H7 (cell line): ENCODE results near the gene FAM81A. TPM values are rescaled to one million over a fixed set of nuclear protein-coding genes. Genes with fewer than 3 reads are reported as not detected.

ENCODE experiments used
- DNase-seq: peaks from one replicate; pipeline ENCODE4 v3.0.0; 2012
- H3K27me3 ChIP-seq: 2 replicates; pipeline ENCODE4 v1.6.0; 2011; ENCODE audit warnings: mild to moderate bottlenecking, low read length; ENCODE audit not compliant: control insufficient read depth, insufficient read depth
- H3K36me3 ChIP-seq: replicated peaks from 2 replicates; pipeline ENCODE4 v1.5.1; 2011; ENCODE audit warnings: low read length; ENCODE audit not compliant: control insufficient read depth, insufficient read depth
- H3K4me3 ChIP-seq: 2 replicates; pipeline ENCODE4 v1.5.1; 2011; ENCODE audit warnings: low read depth, mild to moderate bottlenecking, control low read depth, low read length, moderate library complexity; ENCODE audit not compliant: insufficient read depth
- total RNA-seq: library from RNA; depleted of rRNA; stranded (reverse); fragments of >200 nt; shearing (Covaris generic); gene quantifications from 2 replicates; pipeline ENCODE4 v1.2.3, GENCODE V29; 2014

The FAM81A gene
- total RNA-seq, 1 experiment from 2014 or later = 0.21 TPM

GRCh38 chr15:59531066-59531675, 93.2 kb downstream of the FAM81A start:
- H3K36me3 ChIP-seq = no peaks in the 10 kb centered on the region
- peaks cover under 1% of the 10 kb centered on the region; the same call in 1 of the 2 replicates for H3K27me3 ChIP-seq
- no peak for DNase-seq
- no peak overlapping the region for H3K4me3 ChIP-seq

GRCh38 chr15:59532770-59533379, 94.9 kb downstream of the FAM81A start:
- peak; percentile 38 for DNase-seq
- H3K4me3 ChIP-seq = no peak overlapping the region
- peaks cover 3% of the 10 kb centered on the region; the same call in 1 of the 2 replicates for H3K27me3 ChIP-seq
- no peaks in the 10 kb centered on the region for H3K36me3 ChIP-seq

- H3K27me3 ChIP-seq = peaks cover 3% of the 10 kb centered on the region; the same call in 1 of the 2 replicates
- no peak for DNase-seq
- H3K4me3 ChIP-seq = no peak overlapping the region
- no peaks in the 10 kb centered on the region for H3K36me3 ChIP-seq
Observed at GRCh38 chr15:59536553-59536952, 98.6 kb downstream of the FAM81A start.

GRCh38 chr15:59537403-59537802, 99.4 kb downstream of the FAM81A start:
- no peaks in the 10 kb centered on the region for H3K36me3 ChIP-seq
- no peak for DNase-seq
- H3K27me3 ChIP-seq = peaks cover 3% of the 10 kb centered on the region; the same call in 1 of the 2 replicates
- H3K4me3 ChIP-seq = no peak overlapping the region

- Histone ChIP-seq H3K27me3 (peaks cover 8% of the 10 kb centered on the region; the same call in 1 of the 2 replicates), H3K36me3 (no peaks in the 10 kb centered on the region), H3K4me3 (no peak overlapping the region)
- DNase-seq = no peak
Observed at GRCh38 chr15:59538494-59538893, 100.5 kb downstream of the FAM81A start.

- peaks cover 12% of the 10 kb centered on the region; the same call in 1 of the 2 replicates for H3K27me3 ChIP-seq
- no peak overlapping the region for H3K4me3 ChIP-seq
- H3K36me3 ChIP-seq = no peaks in the 10 kb centered on the region
Observed at GRCh38 chr15:59539799-59540198, 101.8 kb downstream of the FAM81A start.

GRCh38 chr15:59540654-59541053, 102.7 kb downstream of the FAM81A start:
- DNase-seq = no peak
- H3K27me3 ChIP-seq = peaks cover 12% of the 10 kb centered on the region; the same call in 1 of the 2 replicates
- H3K4me3 ChIP-seq = no peak overlapping the region
- no peaks in the 10 kb centered on the region for H3K36me3 ChIP-seq

More at GRCh38 chr15:59539799-59540198, 101.8 kb downstream of the FAM81A start:
- no peak for DNase-seq

- no peak overlapping the region for H3K4me3 ChIP-seq
- no peak for DNase-seq
- peaks cover 18% of the 10 kb centered on the region for H3K27me3 ChIP-seq
- H3K36me3 ChIP-seq = no peaks in the 10 kb centered on the region
Observed at GRCh38 chr15:59541750-59542149, 103.8 kb downstream of the FAM81A start.

- Histone ChIP-seq H3K27me3 (peaks cover 39% of the 10 kb centered on the region), H3K36me3 (no peaks in the 10 kb centered on the region), H3K4me3 (no peak overlapping the region)
- no peak for DNase-seq
Observed at GRCh38 chr15:59543721-59544547, 105.9 kb downstream of the FAM81A start.

GRCh38 chr15:59545573-59545972, 107.6 kb downstream of the FAM81A start:
- H3K27me3 ChIP-seq = peaks cover 39% of the 10 kb centered on the region
- H3K4me3 ChIP-seq = no peak overlapping the region
- H3K36me3 ChIP-seq = no peaks in the 10 kb centered on the region
- DNase-seq = no peak

GRCh38 chr15:59548501-59549226, 110.7 kb downstream of the FAM81A start:
- Histone ChIP-seq H3K4me3 (no peak overlapping the region), H3K27me3 (peaks cover 34% of the 10 kb centered on the region), H3K36me3 (no peaks in the 10 kb centered on the region)
- DNase-seq = peak; percentile 24

GRCh38 chr15:59549301-59550185, 111.6 kb downstream of the FAM81A start:
- Histone ChIP-seq H3K4me3 (no peak overlapping the region), H3K36me3 (no peaks in the 10 kb centered on the region), H3K27me3 (peaks cover 30% of the 10 kb centered on the region)
- DNase-seq = peak; percentile 31

GRCh38 chr15:59550530-59550929, 112.5 kb downstream of the FAM81A start:
- H3K36me3 ChIP-seq = no peaks in the 10 kb centered on the region
- no peak overlapping the region for H3K4me3 ChIP-seq
- no peak for DNase-seq
- peaks cover 30% of the 10 kb centered on the region for H3K27me3 ChIP-seq
